Epithelial cell of proximal tubule (primary cell): ENCODE measurements around the gene SPOCD1. TPM values are rescaled to one million over a fixed set of nuclear protein-coding genes. Genes with fewer than 3 reads are reported as not detected.

ENCODE experiments used
- DNase-seq: peaks from one replicate; pipeline ENCODE4 v3.0.0-alpha.2; 2011; ENCODE audit warnings: low read depth
- H3K4me3 ChIP-seq: 2 replicates; pipeline ENCODE4 v1.5.1; 2011; ENCODE audit warnings: low read depth, mild to moderate bottlenecking, low read length
- CTCF ChIP-seq: conservative IDR thresholded peaks from 2 replicates; pipeline ENCODE4 v1.5.1; 2012; ENCODE audit warnings: low read depth, mild to moderate bottlenecking, low read length
- total RNA-seq: library from RNA; depleted of rRNA; stranded (reverse); fragments of >200 nt; gene quantifications from 2 replicates; pipeline ENCODE4 v1.2.3, GENCODE V29; 2015

The SPOCD1 gene
- total RNA-seq, 1 donor from 2014 or later = 18.4 TPM

- no peak for DNase-seq
- no peak overlapping the region for H3K4me3 ChIP-seq
- no peak for TF ChIP-seq CTCF
Measured at GRCh38 chr1:31856140-31856539, 40.3 kb upstream of the SPOCD1 start.

- DNase-seq = peak; percentile 40
- no peak for TF ChIP-seq CTCF
- H3K4me3 ChIP-seq = no peak overlapping the region
Measured at GRCh38 chr1:31855038-31855845, 39.4 kb upstream of the SPOCD1 start.

GRCh38 chr1:31849653-31850052, 33.8 kb upstream of the SPOCD1 start:
- no peak for TF ChIP-seq CTCF
- no peak for DNase-seq
- no peak overlapping the region for H3K4me3 ChIP-seq

- no peak overlapping the region for H3K4me3 ChIP-seq
- no peak for DNase-seq
- TF ChIP-seq CTCF = no peak
Measured at GRCh38 chr1:31848381-31848897, 32.6 kb upstream of the SPOCD1 start.

- H3K4me3 ChIP-seq = no peak overlapping the region
- TF ChIP-seq CTCF = no peak
- DNase-seq = no peak
Measured at GRCh38 chr1:31846484-31846883, 30.7 kb upstream of the SPOCD1 start.

- TF ChIP-seq CTCF = peak; percentile 4
- peak; percentile 54 for DNase-seq
- no peak overlapping the region for H3K4me3 ChIP-seq
Measured at GRCh38 chr1:31843506-31843905, 27.7 kb upstream of the SPOCD1 start.
